IPS-NIHi11 (cell line): ENCODE results near the gene SSX4.
"Not testable (repeated sequence)": the region's sequence is repeated elsewhere in the genome, so short reads cannot be mapped to it uniquely, and the experiment has no call there.

ENCODE experiments used
- DNase-seq: peaks from one replicate; pipeline ENCODE4 v3.0.0; 2012; ENCODE audit warnings: mixed read lengths, low spot score

Gene SSX4, protein sequence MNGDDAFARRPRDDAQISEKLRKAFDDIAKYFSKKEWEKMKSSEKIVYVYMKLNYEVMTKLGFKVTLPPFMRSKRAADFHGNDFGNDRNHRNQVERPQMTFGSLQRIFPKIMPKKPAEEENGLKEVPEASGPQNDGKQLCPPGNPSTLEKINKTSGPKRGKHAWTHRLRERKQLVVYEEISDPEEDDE

DNA sequence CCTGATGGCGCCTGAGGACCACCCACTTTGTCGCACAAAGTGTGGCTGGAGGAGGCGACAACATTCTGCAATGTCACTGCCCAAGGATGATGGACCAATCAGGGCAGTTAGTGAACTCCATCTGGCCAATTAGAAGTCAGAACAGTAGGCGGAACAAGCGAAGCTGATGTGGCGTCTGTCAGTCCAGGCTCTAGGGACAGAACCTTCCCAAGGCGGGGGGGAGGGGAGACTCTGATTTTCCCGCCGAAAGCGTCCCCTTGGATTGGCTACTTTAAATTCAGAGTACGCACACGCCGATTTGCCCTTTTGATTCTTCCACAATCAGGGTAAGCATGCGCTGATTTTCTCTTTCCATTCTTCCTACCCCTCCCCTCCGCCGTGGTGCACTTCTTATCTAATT, at the start of gene SSX4:
TSS of gene SSX4 (plus strand) at position 301 of the 400 bp plus-strand sequence. CDS start 515 bp downstream, outside the sequence.
- DNase-seq, result not testable (repeated sequence)

DNA sequence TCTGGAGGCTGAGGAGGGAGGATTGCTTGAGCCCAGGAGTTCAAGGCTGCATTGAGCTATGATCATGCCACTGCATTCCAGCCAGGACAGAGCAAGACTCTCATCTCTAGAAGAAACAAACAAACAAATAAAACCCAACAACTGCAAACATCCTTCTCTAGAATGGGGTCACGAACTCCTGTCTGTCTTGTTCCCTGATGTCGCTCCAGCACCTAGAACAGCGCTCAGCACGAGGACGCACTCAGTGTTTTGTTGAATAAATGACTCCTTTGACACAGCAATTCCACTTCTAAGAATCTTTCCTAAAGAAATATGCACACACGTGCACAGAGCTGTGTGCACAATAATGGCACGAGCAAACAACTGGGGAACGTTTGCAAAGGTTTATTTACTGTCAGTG, 37.3 kb upstream of the SSX4 start:
- not testable (repeated sequence) for DNase-seq

DNA sequence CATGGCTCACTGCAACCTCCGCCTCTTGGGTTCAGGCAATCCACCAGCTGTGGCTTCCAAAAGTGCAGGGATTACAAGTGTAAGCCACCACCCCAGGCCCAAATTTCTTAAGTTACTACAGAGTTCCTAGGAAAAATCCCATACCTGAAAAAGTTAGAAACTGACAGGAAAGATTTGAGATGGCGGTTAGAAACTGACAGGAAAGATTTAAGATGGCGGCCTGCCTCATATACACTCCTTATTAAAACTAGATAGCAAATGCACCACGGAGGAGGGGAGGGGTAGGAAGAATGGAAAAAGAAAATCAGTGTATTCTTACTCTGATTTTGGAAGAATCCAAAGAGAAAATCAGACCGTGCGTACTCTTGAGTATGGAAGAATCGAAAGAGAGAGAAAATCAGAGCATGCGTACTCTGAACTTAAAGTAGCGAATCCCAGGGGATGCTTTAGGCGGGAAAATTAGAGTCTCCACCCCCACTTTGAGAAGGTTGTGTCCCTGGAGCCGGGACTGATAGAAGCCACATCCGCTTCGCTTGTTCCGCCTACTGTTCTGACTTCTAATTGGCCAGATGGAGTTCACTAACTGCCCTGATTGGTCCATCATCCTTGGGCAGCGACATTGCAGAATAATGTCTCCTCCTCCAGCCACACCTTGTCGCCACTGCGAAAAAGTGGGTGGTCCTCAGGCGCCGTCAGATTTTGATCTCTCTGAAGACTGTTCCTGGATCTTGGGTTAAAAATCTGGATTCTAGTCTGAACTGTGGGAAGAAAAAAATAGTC, 26.8 kb upstream of the SSX4 start, which contains the start of gene SSX3:
TSS of gene SSX3 (minus strand) at position 389 of the 780 bp plus-strand sequence. CDS start 1,454 bp downstream, outside the sequence.
- not testable (repeated sequence) for DNase-seq

DNA sequence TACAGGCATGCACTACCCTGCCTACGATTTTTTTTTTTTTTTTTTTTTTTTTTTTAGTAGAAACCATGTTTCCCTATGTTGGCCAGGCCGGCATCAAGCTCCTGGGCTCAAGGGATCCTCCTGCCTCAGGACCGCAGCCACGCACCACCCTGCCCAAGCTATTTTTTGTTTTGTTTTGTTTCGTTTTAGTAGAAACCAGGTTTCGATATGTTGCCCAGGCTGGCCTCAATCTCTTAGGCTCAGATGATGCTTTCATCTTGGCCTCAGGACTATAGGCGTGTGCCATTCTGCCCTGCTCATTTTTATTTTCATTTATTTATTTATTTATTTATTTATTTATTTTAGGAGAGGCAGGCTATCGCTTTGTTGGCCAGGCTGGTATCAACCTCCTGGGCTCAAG, 25.7 kb upstream of the SSX4 start:
- no peak for DNase-seq

DNA sequence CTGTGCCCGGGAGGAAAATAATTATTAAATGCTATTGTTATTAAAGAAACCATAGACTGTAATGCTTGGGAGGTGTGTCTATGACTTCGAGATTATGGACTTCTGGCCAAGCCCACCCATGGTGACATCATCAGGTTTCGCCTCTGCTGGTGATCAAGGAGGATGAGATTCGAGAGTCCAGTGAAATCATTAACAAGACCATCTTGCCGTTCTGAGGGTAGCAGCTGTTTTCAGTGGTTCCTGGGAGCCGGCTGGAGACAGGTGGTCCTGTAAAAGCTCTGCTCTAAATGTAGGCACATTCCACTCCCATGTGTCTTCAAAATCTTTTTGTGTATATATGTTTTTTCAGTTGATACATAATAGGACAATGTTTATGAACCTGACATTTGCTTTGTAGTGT, 24.1 kb upstream of the SSX4 start:
- not testable (repeated sequence) for DNase-seq

DNA sequence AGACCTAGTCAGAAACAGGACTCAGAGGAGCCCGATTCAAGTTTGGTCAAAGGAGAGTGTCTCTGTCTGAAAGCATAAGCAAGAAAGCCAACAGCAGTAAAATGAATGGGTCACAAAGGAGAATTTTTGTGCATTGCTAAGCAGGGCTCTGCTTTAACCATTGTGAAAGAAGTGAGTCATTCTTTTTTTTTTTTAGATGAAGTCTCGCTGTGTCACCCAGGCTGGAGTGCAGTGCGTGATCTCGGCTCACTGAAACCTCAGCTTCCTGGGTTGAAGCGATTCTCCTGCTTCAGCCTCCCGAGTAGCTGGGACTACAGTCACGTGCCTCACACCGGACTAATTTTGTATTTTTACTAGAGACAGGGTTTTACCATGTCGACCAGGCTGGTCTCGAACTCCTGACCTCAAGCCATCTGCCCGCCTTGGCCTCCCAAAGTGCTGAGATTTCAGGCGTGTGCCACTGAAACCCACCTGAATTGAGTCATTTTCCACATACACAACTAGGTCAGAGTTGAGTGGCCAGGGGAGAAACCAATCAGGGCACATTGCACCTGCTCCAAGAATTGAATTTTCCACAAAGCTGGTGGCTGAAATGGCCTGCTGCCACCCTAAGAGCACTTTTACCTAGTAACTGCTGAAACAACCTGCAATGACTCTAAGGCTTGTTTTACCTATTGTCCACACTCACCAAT, 15.5 kb upstream of the SSX4 start:
- DNase-seq, result not testable (repeated sequence)

DNA sequence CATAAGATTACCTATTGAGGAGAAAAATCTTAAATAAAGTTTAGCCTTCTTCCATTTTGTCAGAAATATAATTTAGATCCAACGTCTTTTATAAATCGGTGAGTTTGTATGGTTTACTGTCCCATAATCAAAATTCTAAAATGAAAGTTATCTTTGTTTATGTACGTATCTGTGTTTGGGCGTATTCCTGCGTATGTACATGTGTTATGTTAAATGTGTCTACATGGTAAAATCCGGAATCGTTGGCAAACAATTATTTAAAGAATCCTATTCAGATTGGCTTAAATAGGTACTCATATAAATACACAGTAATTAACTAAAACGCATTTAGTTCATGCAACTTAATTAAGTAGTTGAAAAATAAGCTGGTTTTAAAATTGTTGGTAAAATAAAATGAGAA, 12.9 kb upstream of the SSX4 start:
- not testable (repeated sequence) for DNase-seq

DNA sequence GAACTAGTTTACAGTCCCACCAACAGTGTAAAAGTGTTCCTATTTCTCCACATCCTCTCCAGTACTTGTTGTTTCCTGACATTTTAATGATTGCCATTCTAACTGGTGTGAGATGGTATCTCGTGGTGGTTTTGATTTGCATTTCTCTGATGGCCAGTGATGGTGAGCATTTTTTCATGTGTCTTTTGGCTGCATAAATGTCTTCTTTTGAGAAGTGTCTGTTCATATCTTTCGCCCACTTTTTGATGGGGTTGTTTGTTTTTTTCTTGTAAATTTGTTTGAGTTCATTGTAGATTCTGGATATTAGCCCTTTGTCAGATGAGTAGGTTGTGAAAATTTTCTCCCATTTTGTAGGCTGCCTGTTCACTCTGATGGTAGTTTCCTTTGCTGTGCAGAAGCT, 13.6 kb downstream of the SSX4 start:
- not testable (repeated sequence) for DNase-seq

DNA sequence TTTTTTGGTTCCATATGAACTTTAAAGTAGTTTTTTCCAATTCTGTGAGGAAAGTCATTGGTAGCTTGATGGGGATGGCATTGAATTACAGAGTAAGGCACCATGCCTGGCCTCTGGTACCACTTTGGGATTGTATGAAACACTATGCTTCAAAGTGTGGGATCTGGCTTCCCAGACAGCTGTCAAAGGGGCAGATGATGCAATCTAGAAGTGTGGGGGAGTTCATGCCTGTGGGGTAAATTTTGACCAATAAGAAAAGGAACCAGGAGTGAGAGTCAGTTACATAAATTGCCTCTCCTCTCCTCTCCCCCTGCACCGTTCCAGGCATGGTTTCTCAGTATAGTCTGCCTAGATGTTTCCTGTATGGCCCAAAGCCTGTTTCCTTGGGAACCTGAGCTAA, 14.5 kb downstream of the SSX4 start:
- DNase-seq, result not testable (repeated sequence)

DNA sequence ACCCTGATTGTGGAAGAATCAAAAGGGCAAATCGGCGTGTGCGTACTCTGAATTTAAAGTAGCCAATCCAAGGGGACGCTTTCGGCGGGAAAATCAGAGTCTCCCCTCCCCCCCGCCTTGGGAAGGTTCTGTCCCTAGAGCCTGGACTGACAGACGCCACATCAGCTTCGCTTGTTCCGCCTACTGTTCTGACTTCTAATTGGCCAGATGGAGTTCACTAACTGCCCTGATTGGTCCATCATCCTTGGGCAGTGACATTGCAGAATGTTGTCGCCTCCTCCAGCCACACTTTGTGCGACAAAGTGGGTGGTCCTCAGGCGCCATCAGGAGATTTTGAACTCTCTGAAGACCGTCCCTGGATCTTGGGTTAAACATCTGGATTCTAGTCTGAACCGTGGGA, 28.5 kb downstream of the SSX4 start, which contains the start of gene SSX4B:
TSS of gene SSX4B (minus strand) at position 101 of the 400 bp plus-strand sequence. CDS start 588 bp downstream, outside the sequence.
- not testable (repeated sequence) for DNase-seq

DNA sequence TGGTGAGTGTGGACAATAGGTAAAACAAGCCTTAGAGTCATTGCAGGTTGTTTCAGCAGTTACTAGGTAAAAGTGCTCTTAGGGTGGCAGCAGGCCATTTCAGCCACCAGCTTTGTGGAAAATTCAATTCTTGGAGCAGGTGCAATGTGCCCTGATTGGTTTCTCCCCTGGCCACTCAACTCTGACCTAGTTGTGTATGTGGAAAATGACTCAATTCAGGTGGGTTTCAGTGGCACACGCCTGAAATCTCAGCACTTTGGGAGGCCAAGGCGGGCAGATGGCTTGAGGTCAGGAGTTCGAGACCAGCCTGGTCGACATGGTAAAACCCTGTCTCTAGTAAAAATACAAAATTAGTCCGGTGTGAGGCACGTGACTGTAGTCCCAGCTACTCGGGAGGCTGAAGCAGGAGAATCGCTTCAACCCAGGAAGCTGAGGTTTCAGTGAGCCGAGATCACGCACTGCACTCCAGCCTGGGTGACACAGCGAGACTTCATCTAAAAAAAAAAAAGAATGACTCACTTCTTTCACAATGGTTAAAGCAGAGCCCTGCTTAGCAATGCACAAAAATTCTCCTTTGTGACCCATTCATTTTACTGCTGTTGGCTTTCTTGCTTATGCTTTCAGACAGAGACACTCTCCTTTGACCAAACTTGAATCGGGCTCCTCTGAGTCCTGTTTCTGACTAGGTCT, 43.8 kb downstream of the SSX4 start:
- DNase-seq, result not testable (repeated sequence)

DNA sequence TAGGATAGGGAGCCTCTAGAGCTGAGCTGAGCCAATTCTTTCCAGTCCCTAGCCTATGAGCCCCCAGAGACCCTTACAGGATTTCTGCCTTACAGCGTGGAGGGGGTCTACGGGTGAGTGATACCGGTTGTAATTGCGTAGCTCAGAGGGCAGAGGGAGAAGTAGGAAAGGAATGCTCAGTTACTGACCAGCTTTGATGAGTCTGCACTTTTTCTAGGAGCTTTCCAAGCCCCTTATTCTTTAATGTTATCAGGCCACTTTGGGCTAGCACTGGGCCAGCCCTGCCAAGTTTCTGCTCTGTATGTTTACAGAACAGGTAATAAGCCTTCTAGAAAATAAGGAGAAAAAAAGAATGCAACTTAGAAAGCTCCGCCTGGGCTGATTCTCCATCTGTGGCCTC, 46.3 kb downstream of the SSX4 start:
- DNase-seq, result not testable (repeated sequence)

DNA sequence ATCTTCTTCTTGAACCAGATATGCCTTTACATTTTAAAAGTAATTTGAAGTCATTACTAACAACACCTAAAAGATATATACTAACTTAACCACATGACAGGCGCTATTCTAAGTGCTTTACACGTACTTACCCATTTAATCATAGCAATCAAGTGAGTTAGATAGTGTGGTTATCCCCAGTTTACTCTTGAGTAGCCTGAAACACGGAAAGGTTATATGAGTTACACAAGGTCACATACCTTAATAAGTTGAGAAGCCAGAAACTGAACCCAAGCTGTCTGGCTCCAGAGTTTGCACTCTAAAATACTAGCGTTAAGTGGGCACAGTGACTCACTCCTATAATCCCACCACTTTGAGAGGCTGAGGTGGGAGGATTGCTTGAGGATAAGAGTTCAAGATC, 46.8 kb downstream of the SSX4 start:
- DNase-seq, result not testable (repeated sequence)

DNA sequence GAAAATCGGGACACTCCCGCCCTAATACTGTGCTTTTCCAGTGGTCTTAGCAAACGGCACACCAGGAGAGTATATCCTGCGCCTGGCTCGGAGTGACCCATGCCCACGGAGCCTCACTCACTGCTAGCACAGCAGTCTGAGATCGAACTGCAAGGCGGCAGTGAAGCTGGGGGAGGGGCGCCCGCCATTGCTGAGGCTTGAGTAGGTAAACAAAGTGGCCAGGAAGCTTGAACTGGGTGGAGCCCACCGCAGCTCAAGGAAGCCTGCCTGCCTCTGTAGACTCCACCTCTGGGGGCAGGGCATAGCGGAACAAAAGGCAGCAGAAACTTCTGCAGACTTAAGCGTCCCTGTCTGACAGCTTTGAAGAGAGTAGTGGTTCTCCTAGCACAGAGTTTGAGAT, 50.4 kb downstream of the SSX4 start:
- DNase-seq, result not testable (repeated sequence)
